GM12874 (cell line): ENCODE measurements around the gene HOXD10.

Source experiments
- CTCF ChIP-seq: IDR thresholded peaks from 2 replicates; pipeline ENCODE4 v1.5.1; 2011; ENCODE audit warnings: low read depth, mild to moderate bottlenecking, control low read depth, low read length, moderate library complexity; ENCODE audit not compliant: insufficient read depth

Gene HOXD10

GRCh38 chr2:176136374-176137251 lies 20.0 kb downstream of the HOXD10 start:
- TF ChIP-seq CTCF: no peak

DNA sequence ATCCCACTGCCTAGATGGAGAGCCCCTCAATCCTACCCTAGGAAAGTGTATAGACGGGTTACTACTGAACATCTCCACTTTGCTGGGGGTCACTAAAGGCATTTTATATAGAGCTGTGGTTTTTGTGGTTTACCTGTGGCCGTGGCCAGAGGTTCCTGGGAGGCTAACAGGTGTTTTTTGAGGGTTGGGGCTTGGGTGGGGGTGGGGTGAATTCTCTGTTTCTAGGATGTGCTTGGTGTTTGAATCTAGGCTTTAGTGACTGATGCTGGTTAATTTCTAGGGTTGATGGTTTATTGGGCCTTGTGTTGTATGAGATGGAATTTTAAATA lies 20.6 kb downstream of the HOXD10 start:
- TF ChIP-seq CTCF: no peak

- TF ChIP-seq CTCF: no peak
Measured at GRCh38 chr2:176137906-176138305, 21.3 kb downstream of the HOXD10 start.

DNA sequence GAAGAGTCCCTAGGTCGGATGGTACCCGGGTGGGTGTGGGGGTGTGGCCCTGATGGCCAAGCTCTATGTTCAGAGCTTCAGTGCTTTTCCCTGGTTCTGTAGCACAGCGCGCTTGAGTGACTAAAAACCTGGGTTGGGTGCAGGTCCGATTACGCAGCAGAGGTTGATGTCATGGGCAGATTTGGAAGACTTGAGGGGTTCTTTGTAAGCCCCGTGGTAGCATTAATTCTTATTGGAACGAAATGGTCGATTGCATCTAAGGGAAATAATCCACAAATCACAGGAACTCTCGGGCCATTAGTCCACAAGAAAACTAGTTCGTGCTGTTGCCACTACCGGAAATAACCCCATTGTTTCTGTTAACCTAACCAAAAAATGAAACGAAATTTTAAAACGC lies 21.9 kb downstream of the HOXD10 start:
- no peak for TF ChIP-seq CTCF

DNA sequence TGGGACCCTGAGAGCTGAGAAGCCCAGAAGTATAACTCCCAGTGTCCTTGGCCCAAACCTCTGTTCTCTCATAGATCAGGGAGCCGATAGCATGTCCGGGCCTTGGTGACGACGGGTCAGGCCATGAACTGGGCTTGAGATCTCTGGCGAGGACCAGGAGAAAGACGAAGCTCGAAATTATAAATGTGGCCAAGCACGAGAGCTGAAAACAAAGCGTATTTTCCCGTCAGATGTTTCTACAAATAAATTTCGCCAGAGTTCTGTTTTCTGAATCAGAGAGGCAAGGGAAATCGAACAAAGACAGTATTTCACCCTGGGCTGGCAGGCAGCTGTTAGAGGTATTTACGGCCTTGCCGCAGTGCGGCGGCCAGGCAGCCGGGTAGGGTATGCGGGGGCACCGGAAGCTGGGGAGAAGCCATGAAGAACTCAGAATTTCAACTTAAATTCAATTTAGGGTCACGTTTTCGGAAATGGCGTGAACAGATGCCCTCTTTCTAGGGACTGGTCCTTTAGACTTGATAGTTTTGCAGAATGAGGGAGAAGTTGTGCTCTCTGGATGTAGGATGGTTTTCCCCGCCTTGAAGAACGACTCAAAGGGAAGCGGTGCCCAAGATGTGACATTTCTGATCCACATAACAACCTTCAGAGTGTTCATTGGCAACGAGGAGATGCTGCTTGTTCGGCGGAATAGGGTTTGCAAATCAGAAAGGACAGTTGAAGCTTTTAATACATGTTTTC lies 22.5 kb downstream of the HOXD10 start:
- no peak for TF ChIP-seq CTCF

DNA sequence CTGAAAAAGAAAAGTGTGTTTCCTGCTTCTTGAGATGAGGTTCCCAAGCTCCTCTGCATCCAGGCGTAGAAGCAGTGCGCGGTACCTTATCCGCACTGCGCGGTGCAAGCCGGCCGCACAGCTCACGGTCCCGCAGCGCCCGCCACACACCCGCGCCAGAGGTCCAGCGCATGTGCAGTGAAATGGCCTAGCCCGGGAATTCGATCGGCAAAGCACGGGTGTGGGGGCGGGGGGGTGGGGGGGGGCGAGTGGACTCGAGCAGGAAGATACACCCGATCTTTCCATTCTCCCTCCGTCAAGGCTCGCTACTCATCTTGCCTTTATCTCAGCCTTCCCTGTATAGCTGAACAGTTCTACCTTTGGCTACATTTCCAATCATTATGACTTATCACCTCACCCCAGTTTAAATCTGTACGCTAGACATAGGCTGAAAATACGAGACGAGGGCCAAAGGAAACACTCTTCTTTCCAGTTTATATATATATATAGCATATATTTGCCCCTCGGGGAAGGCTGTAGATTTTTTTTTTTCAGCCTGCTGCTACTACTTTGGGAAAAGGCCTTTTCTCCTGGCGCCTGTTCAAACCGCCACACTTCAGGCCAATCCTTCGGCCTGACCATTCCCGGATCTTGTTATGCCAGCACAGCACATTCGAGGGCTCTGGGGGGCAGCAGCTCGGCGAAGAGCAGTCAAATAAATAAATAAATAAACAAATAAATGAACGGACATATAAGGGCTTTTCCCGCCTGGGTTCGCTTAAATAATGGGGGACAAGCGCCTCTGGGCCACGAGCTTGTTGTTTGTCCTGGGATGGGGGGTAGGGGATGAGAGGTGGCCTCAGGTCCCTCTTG lies 23.3 kb downstream of the HOXD10 start:
- TF ChIP-seq CTCF: no peak

GRCh38 chr2:176140513-176141317 lies 24.1 kb downstream of the HOXD10 start:
- TF ChIP-seq CTCF: peak; percentile 92
